ENCODE results near the gene SLC25A29. TPM values are rescaled to one million over a fixed set of nuclear protein-coding genes. Genes with fewer than 3 reads are reported as not detected.

SLC25A29 gene
- total and polyA plus RNA-seq, 2 of the 13 experiments (the other 11 are each of a cell fraction or from before 2014, with no cell fraction given) = 12.2 to 17.2 TPM

DNA sequence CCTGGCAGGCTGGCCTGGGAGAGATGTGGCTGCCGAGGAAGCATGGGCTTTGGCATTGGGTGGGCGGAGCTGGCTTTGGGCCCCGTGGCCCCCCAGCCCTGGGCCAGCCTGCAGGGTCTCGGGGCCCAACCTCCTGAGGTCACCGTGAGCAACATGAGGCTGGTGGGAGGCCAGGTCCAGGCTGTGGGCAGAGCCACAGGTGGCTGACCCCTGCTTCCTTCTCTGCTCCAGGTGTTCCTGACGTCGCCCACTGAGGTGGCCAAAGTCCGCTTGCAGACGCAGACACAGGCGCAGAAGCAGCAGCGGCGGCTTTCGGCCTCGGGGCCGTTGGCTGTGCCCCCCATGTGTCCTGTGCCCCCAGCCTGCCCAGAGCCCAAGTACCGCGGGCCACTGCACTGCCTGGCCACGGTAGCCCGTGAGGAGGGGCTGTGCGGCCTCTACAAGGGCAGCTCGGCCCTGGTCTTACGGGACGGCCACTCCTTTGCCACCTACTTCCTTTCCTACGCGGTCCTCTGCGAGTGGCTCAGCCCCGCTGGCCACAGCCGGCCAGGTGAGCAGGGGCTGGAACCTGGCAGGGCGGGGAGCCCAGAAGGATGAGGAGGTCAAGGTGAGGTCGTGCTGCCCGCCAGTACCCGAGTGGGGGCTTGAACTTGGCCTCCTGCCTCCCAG lies 22.4 kb upstream of the SLC25A29 start (continued):
- TF ChIP-seq ZNF343 (CRISPR knock-in tag; IDR thresholded peaks at IDR 0.05) (no peak; the same call in 1 of the 2 replicates), GLI4 (CRISPR knock-in tag; IDR thresholded peaks at IDR 0.05; ENCODE audit: borderline replicate concordance) (peak; percentile 95; the same call in 1 of the 2 replicates), ZKSCAN8 (CRISPR knock-in tag; IDR thresholded peaks at IDR 0.05; ENCODE audit: borderline replicate concordance) (no peak), KLF12 (CRISPR knock-in tag; IDR thresholded peaks at IDR 0.05; ENCODE audit: borderline replicate concordance) (peak; percentile 42; the same call in 1 of the 2 replicates), ETV5 (CRISPR knock-in tag; IDR thresholded peaks at IDR 0.05; ENCODE audit: borderline replicate concordance) (no peak), RARA (CRISPR knock-in tag; IDR thresholded peaks at IDR 0.05) (peak; percentile 66), HOXA9 (CRISPR knock-in tag; IDR thresholded peaks at IDR 0.05; ENCODE audit: borderline replicate concordance) (no peak), MIER3 (CRISPR knock-in tag; IDR thresholded peaks at IDR 0.05; ENCODE audit: borderline replicate concordance) (no peak), RFXAP (CRISPR knock-in tag; IDR thresholded peaks at IDR 0.05; ENCODE audit: borderline replicate concordance) (0 out of 2 replicates have a peak, but pooled peaks have one; percentile 32), PHF8 (CRISPR knock-in tag; IDR thresholded peaks at IDR 0.05) (peak; percentile 67), ZNF260 (CRISPR knock-in tag; IDR thresholded peaks at IDR 0.05; ENCODE audit: borderline replicate concordance, low read depth) (no peak), ZNF33B (CRISPR knock-in tag; IDR thresholded peaks at IDR 0.05) (no peak), KLF11 (CRISPR knock-in tag; IDR thresholded peaks at IDR 0.05) (no peak)
- TF ChIP-seq, protein P1, sequence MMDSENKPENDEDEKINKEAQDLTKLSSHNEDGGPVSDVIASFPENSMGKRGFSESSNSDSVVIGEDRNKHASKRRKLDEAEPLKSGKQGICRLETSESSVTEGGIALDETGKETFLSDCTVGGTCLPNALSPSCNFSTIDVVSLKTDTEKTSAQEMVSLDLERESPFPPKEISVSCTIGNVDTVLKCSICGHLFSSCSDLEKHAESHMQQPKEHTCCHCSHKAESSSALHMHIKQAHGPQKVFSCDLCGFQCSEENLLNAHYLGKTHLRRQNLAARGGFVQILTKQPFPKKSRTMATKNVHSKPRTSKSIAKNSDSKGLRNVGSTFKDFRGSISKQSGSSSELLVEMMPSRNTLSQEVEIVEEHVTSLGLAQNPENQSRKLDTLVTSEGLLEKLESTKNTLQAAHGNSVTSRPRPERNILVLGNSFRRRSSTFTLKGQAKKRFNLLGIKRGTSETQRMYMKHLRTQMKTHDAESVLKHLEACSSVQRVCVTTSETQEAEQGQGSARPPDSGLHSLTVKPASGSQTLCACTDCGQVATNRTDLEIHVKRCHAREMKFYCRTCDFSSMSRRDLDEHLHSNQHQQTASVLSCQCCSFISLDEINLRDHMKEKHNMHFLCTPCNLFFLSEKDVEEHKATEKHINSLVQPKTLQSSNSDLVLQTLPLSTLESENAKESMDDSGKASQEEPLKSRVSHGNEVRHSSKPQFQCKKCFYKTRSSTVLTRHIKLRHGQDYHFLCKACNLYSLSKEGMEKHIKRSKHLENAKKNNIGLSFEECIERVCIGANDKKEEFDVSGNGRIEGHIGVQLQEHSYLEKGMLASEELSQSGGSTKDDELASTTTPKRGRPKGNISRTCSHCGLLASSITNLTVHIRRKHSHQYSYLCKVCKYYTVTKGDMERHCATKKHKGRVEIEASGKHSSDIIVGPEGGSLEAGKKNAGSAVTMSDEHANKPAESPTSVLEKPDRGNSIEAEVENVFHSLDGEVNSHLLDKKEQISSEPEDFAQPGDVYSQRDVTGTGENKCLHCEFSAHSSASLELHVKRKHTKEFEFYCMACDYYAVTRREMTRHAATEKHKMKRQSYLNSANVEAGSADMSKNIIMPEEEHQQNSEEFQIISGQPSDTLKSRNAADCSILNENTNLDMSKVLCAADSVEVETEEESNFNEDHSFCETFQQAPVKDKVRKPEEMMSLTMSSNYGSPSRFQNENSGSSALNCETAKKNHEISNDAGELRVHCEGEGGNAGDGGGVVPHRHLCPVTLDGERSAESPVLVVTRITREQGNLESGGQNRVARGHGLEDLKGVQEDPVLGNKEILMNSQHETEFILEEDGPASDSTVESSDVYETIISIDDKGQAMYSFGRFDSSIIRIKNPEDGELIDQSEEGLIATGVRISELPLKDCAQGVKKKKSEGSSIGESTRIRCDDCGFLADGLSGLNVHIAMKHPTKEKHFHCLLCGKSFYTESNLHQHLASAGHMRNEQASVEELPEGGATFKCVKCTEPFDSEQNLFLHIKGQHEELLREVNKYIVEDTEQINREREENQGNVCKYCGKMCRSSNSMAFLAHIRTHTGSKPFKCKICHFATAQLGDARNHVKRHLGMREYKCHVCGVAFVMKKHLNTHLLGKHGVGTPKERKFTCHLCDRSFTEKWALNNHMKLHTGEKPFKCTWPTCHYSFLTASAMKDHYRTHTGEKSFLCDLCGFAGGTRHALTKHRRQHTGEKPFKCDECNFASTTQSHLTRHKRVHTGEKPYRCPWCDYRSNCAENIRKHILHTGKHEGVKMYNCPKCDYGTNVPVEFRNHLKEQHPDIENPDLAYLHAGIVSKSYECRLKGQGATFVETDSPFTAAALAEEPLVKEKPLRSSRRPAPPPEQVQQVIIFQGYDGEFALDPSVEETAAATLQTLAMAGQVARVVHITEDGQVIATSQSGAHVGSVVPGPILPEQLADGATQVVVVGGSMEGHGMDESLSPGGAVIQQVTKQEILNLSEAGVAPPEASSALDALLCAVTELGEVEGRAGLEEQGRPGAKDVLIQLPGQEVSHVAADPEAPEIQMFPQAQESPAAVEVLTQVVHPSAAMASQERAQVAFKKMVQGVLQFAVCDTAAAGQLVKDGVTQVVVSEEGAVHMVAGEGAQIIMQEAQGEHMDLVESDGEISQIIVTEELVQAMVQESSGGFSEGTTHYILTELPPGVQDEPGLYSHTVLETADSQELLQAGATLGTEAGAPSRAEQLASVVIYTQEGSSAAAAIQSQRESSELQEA (CRISPR knock-in tag; IDR thresholded peaks at IDR 0.05; ENCODE audit: not compliant biosample characterization) = peak; percentile 69
- TF ChIP-seq, protein P2, sequence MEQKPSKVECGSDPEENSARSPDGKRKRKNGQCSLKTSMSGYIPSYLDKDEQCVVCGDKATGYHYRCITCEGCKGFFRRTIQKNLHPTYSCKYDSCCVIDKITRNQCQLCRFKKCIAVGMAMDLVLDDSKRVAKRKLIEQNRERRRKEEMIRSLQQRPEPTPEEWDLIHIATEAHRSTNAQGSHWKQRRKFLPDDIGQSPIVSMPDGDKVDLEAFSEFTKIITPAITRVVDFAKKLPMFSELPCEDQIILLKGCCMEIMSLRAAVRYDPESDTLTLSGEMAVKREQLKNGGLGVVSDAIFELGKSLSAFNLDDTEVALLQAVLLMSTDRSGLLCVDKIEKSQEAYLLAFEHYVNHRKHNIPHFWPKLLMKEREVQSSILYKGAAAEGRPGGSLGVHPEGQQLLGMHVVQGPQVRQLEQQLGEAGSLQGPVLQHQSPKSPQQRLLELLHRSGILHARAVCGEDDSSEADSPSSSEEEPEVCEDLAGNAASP (CRISPR knock-in tag; IDR thresholded peaks at IDR 0.05; ENCODE audit: borderline replicate concordance) = peak; percentile 11; the same call in 1 of the 2 replicates
- TF ChIP-seq, protein P3, sequence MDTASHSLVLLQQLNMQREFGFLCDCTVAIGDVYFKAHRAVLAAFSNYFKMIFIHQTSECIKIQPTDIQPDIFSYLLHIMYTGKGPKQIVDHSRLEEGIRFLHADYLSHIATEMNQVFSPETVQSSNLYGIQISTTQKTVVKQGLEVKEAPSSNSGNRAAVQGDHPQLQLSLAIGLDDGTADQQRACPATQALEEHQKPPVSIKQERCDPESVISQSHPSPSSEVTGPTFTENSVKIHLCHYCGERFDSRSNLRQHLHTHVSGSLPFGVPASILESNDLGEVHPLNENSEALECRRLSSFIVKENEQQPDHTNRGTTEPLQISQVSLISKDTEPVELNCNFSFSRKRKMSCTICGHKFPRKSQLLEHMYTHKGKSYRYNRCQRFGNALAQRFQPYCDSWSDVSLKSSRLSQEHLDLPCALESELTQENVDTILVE (CRISPR knock-in tag; IDR thresholded peaks at IDR 0.05) = no peak
- TF ChIP-seq, protein P4, sequence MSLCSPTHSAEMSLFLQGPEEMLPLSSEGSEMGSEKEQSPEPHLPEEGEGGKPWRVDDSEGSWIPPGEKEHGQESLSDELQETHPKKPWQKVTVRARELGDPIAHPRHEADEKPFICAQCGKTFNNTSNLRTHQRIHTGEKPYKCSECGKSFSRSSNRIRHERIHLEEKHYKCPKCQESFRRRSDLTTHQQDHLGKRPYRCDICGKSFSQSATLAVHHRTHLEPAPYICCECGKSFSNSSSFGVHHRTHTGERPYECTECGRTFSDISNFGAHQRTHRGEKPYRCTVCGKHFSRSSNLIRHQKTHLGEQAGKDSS (CRISPR knock-in tag; IDR thresholded peaks at IDR 0.05; ENCODE audit: borderline replicate concordance, low read depth) = peak; percentile 87; the same call in 1 of the 2 replicates
